GM19455 (cell line): Measurements from ENCODE around the gene NTN4.
"Not testable (repeated sequence)": the region's sequence is repeated elsewhere in the genome, so short reads cannot be mapped to it uniquely, and the experiment has no call there.

Experiments used
- ATAC-seq: cut with Tn5 transposase; IDR thresholded peaks from one replicate; pipeline ENCODE4 v1.9.1; 2021; ENCODE audit not compliant: unreplicated experiment

The NTN4 gene

GRCh38 chr12:95796982-95797289 is 6.4 kb upstream of the NTN4 start:
- no peak for ATAC-seq

DNA sequence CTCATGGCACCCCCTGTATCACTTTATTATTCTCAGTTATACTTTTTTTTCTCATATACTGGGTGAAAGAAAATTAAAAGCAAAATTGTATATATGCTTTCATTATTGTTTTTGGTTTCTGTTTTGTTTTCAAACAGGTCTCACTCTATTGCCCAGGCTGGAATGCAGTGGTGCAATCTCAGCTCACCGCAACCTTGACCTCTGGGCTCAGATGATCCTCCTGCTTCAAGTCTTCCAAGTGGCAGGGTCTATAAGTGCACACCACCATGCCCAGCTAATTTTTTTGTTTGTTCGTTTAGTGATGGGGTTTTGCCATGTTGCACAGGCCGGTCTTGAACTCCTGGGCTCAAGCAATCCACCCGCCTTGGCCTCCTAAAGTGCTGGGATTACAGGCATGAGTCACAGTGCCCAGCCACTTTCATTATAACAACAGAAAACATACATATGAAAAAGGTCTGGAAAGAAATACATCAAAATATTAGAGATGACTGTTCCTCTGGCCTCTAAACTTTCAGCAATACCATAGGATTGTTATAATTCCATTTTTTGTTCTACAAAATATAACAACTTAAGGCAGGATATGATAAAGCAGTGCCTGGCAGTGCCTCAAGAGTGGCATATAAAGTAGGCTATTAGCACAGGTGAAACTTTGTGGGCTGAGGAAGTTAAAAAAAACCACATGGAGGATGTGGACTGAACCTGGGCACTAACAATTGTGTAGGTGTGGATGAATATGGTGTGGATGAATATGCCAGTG is 5.8 kb upstream of the NTN4 start:
- ATAC-seq = no peak

GRCh38 chr12:95790917-95791849 is 619 bp upstream of the NTN4 start:
- no peak for ATAC-seq

DNA sequence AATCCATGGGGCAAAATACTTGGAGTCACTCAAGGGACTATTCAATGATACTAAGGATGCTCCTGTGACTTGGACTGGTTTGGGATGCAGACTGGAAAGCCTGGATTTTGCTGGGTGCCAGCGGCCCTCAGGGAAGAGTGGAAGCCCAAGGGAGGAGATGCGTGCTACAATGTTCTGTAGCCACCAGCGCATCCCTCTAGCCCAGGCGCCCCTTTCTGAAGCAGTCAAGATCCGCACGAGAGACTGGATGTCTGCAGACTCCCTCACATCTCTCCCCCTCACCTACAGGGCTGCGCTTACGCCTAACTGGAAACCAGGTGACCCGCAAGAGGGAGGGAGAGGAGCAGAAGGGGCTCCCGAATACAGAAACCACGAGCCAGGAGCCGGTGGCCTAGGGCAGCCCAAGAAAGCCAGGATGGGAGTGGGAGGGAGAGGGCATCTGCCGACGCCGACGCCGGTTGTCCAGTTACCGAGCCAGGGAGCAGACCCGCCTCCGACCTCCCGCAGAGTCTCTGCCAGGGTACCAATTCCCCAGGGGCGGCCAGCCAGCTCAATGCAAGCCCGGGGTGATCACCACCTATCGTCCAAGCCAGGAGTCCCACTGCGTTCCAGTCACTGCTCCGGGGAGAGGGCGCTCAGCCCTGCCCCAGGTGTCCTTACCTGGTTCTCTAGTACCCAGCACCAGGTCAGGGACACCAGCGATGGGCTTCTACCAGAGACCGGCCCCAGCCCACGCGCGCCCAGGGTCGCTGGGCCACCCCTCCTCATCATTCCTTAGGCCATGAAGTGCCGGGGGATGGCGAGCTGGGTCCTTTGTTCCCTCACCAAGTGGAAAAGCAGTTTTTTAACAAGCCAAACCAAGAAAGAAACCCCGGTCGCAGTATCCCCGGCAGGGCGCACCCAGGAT is 1.2 kb downstream of the NTN4 start:
- ATAC-seq = no peak

- ATAC-seq = no peak
These were observed 1.9 kb downstream of the NTN4 start for GRCh38 chr12:95788637-95789036.

- no peak for ATAC-seq
These were observed 3.2 kb downstream of the NTN4 start for GRCh38 chr12:95787274-95787818.

- ATAC-seq = no peak
These were observed 5.6 kb downstream of the NTN4 start for GRCh38 chr12:95784915-95785314.

- ATAC-seq = no peak
These were observed 6.3 kb downstream of the NTN4 start for GRCh38 chr12:95784286-95784685.

DNA sequence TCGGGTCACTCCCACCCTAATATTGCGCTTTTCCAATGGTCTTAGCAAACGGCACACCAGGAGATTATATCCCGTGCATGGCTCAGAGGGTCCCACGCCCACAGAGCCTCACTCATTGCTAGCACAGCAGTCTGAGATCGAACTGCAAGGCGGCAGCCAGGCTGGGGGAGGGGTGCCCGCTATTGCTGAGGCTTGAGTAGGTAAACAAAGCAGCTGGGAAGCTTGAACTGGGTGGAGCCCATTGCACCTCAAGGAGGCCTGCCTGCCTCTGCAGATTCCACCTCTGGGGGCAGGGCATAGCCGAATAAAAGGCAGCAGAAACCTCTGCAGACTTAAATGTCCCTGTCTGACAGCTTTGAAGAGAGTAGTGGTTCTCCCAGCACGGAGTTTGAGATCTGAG is 15.1 kb downstream of the NTN4 start:
- ATAC-seq = not testable (repeated sequence)

DNA sequence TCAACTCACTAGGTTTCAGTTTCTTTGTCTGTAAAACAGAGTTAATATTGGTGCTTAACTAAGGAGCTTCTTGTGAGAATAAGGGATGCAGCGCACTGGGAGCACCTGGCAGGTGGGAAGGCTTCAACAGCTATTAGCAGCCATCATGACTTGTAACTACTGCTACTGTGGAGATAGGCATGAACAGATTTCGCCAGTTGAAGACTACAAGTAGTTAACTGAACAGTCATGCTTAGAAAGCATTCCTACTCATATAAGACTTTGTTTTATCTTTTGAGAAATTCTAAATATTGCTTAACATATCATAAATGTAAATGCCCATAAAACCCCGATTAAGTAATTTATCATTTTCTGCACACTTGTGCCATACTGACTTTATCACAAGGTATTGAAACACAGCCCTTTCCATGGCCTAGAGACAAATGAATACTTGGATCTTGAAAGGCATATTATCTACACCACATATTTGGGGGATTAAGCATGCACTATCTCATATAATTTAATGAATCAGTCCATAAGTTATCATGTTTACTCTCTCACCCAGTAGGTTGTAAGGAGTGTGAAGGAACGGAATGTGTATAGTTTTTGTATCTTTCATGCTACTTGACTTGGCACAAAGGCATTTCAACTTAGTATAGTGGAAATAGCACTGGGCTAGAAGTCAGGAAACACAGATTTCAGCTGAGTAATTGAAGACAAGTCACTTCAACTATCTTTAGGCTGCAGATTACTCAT is 16.1 kb downstream of the NTN4 start:
- ATAC-seq = no peak

- no peak for ATAC-seq
These were observed 17.2 kb downstream of the NTN4 start for GRCh38 chr12:95773320-95773719.

- no peak for ATAC-seq
These were observed 22.9 kb downstream of the NTN4 start for GRCh38 chr12:95767703-95768102.

DNA sequence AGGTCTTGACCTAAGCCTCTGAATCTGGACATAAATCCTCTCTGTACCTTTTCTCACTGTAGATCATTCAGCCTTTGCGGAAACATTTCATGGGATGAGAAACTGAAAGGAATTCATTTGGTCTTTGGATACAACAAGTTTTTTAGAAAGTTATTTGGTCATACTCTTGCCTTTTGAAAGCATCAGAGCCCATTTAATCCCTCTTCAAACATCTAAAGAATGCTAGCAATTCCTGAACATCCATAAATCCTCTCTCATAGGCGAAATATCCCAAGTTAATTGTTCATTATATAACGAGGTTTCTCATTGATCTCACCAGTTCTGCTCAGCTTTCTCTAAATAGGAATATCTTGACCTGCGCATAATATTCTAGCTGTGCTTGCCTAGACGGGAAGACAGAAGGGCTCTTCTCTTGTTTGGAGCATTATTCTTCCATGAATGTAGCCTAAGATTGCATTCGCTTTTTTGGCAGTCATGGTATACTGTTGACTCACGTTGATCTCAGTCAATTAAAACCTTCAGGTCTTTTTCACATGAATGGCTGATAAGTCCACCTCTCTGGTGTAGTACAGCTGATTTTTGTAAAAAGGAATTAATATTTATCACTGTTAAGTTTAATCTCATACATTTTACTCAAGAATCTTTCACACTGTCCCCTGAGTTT is 24.1 kb downstream of the NTN4 start:
- no peak for ATAC-seq

DNA sequence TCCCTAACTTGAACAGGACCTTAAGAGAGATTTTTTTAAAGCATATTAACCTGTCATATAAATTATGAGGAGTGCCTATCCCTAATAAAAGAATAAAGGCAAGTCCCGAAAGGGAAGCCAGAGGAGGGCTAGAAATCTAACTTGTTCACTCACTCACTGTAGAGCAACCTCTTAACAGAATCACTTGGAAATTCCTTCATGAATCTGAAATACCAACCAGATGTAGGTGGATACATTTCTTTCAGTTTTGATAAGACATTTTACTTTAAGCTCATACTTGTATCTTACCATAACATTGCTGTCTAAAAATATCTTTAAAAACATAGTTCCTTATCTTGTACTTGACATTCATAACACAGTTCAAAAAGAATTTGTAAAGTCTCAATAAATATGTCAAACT is 25.7 kb downstream of the NTN4 start:
- no peak for ATAC-seq

GRCh38 chr12:95763809-95764253 is 26.7 kb downstream of the NTN4 start:
- ATAC-seq = no peak

GRCh38 chr12:95762123-95762785 is 28.3 kb downstream of the NTN4 start:
- ATAC-seq = no peak

DNA sequence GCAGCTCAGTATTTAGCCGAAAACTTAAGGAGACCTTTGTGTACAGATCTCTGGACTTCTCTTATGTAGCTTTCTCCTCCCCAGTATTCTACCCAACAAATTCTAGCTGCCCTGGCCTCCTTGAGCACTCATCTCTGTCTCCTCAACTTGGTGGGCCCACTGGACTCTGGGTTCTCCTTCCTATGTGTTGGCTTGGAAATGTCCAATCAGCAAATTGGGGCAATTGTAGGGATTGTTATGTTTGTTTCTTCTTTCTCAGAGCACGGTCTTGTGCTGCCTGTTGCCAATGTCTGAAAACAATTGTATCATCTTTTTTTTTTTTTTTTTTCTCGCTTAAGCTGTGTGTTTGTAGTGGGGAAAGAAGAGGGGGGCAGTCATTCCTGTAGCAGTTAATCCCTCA is 30.2 kb downstream of the NTN4 start:
- no peak for ATAC-seq

GRCh38 chr12:95759718-95760117 is 30.8 kb downstream of the NTN4 start:
- ATAC-seq = no peak

GRCh38 chr12:95759039-95759438 is 31.5 kb downstream of the NTN4 start:
- no peak for ATAC-seq
